GM21619 (cell line): ENCODE measurements around the gene GALNT2.

Experiments used
- ATAC-seq: cut with Tn5 transposase; IDR thresholded peaks from one replicate; pipeline ENCODE4 v1.9.1; 2021; ENCODE audit not compliant: unreplicated experiment

The GALNT2 gene

DNA sequence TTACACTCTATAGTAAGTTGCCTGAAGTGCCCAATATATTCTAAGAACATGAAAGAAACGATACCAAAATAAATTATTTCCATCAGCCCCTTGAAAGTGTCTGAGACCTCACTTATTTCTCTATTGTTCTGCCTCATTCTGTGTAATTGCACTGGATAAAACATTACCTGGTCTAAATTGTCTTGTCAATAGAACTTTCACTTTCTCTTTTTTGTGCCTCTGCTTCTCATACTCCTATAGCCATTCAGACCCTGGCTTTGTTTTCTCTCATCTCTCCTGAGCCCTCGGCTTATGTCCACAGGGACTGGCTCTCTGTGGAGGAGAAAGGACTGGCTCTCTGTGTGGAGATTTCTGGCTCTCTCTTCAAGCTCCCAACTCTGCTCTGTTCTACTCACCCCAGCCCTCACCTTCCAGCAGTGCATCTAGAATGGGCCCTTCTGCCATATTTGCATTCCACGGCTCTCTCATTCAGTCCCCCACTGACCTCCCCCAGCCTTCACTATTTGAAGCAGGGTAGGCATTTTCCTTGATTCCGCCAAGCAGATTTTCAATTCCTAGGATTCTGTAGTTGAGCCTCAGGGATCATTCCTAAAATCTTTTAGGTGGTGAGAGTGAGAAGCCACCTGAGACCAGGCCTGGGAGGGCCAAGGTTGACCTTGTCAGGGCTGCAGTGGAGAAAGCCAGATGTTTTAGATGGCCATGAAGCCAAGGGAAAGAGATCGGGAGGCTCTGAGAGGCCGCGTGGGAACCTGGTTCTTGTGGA is 15.9 kb upstream of the GALNT2 start:
- ATAC-seq: no peak

GRCh38 chr1:230052018-230052417 is 15.0 kb upstream of the GALNT2 start:
- ATAC-seq: no peak

GRCh38 chr1:230052665-230053064 is 14.4 kb upstream of the GALNT2 start:
- no peak for ATAC-seq

- ATAC-seq: no peak
Measured at GRCh38 chr1:230054092-230054749, 12.8 kb upstream of the GALNT2 start.

DNA sequence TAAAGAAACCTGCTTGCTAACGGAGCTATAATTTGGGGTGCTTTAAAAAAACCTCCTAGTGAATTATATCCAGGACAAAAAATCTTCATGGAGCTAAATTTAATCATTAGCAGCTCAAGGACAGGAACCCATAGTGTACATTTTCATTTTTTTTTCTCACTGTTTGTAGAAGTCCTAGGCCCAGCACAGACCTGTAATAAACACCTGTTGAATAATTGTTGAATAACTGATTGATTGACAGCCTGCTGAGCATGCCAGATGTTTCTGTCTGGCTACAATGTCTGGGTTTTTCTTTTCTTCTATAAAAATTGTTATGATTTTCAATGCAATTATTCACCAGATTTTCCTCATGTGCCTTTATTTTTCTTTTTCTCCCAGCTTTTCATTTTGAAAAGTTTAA is 10.9 kb upstream of the GALNT2 start:
- ATAC-seq: no peak

GRCh38 chr1:230057100-230057499 is 9.9 kb upstream of the GALNT2 start:
- no peak for ATAC-seq

DNA sequence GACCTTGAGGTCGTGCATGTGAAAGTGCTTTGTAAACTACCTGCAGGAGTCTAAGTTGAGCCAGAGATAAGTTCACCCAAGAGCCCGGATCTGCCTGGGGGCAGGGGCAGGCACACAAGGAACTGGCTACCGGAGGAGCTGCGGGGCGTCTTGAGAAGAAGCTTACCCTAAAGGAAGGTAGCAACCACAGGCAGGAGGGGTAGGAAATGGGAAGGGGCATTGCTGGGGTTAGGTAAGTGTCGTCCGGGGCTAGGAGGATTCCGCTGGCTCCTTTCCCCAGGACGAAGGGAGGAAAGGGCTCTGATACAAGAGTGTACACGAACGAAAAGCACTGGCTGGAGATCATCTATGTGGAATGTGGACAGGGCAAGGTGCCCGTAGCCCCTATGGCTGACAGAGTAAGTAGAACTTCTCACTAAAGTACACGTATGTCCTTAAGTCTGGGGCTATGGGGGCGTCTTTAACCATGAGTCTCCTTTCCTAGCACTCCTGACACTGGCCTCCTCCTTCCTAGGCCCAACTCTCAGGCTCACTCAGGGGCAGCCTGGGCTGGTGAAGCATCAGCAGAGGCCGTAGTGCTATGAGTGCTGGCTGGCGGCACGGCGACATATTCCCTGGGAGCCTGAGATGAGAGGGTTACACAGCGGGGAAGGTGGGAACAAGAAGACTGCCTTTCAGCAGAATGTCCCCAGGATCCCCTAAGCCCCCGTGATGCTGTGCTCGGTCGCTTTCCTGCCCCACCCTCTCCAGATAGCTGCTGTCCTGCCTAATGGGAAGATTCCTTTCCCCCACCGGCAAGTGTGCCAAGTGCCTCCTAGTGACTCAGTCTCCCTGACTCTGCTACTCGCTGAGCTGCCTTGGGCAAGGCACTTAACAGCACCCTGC is 9.1 kb upstream of the GALNT2 start:
- ATAC-seq: no peak

- no peak for ATAC-seq
Measured at GRCh38 chr1:230058626-230059025, 8.4 kb upstream of the GALNT2 start.

- no peak for ATAC-seq
Measured at GRCh38 chr1:230061801-230062200, 5.2 kb upstream of the GALNT2 start.

GRCh38 chr1:230062521-230062920 is 4.5 kb upstream of the GALNT2 start:
- ATAC-seq: no peak

DNA sequence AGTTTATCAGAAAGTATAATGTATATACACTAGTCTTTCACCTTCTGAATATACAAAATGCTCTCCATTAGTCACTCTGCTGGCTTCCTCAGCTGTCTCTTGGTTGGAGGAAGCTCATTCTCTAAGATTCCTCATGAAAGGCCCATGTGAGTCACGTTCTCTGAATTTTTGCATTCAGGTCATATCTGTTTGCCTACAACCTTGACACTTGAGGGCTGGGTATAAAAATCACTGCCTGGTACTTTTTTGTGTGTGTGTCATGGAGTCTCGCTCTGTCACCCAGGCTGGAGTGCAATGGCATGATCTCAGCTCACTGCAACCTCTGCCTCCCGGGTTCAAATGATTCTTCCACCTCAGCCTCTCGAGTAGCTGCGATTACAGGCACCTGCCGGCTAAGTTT is 2.8 kb upstream of the GALNT2 start:
- ATAC-seq: no peak

GRCh38 chr1:230065161-230065560 is 1.9 kb upstream of the GALNT2 start:
- no peak for ATAC-seq

DNA sequence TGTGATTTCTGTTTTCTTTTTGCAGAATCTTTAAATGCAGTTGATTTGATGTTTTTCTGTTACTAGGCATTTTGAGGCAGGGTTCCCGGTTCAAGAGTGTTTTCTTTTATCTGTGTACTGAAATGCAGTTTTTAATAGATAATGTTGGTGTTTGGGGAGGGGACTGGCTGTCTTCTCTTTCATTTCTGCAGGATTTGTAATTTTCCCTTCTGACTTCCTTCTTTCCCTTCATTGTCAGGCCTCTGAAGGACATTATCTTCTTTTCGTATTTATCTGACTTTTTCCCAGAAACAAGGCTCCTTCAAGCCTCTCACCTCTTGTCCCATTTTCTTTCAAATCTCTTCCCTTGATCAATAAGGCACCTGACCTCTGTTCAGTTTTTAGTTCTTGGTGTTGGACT is 1.5 kb upstream of the GALNT2 start:
- ATAC-seq: no peak

- ATAC-seq: no peak
Measured at GRCh38 chr1:230066031-230066430, 1.0 kb upstream of the GALNT2 start.

- peak; percentile 25 for ATAC-seq
Measured at GRCh38 chr1:230067419-230067870, 407 bp downstream of the GALNT2 start.

DNA sequence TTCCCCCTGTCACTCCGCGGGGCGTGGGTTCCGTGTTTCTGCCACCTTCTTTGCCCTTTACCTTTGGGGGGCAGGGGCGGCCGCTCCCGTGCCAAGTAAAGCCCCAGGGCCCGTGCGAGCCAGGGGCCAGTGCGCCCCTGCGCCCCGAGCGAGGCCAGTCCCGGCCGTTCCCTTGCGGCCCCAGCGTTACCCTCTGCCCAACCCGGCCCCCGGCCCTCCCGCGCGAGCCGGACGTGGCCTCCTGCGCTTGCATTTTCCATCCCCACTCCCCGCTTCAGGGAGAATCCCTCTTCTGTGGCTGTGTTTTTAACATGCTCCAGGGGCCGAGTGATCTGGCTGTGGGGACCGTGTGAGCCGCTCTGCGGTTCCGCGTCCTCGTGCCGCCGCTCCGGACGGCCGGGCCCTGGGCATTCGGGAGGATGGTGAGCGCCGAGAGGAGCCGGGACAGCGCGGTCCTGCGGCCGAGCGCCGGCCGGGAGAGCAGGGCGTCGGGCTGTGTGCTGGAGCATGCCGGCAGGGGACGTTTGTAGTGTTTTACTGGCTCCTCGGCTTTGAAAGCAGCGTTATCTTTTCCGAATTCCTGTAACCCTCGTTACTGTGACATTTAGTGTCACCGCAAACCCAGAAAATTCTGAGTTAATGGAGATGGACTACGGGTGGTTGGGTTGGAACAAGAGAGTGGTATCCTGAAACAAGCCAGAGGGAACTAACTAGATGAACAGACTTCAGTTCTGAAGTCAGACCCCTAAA is 1.0 kb downstream of the GALNT2 start:
- ATAC-seq: no peak

DNA sequence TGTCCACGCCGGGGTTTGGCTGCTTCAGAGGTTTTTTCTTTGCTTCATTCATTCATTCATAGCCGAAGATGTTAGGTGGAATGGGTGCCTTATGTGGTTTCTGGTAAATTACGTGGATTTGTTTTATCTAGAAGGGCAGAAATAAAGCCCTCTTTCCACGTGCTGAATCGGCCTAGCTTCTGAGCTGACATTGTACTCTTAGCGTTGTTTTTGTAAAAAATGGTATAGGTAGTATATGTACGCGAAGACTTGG is 1.5 kb downstream of the GALNT2 start:
- ATAC-seq: no peak

DNA sequence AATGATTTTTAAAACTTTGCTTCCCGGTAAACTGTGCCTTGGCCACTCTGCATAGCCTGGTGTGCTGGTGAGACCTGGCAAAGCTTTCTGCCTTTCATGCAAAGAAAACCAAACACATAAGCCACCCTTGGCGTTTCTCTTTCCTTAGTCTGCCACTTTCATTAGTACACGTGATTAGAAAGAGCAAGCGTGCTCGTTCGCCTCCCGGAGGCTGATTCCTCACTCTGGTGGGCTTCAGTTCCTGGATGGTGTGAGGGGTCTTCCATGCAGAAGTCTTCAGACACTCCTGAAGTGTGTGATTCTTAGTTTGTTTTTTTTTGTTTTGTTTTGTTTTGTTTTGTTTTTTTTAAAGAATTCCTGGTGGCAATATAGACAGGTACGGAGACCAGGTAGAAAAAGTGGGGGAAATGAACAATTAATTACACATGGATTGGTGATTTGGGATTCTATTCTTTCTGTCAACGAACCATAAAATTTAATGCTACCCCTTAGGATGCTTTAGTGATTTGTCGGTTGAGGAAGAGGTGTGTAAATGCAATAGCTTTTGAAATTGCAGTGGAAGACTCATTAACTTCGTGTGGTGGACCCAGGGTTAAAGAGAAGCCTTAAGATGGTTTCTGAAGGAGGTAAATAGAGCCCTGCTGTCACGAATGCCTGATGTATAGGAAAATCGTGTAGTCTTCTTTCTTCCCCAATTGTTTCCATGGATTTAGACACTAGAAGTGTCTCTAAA is 2.1 kb downstream of the GALNT2 start:
- ATAC-seq: no peak

GRCh38 chr1:230069796-230070195 is 2.8 kb downstream of the GALNT2 start:
- no peak for ATAC-seq
